ENCODE data around the gene ZDHHC24. TPM values are rescaled to one million over a fixed set of nuclear protein-coding genes. Genes with fewer than 3 reads are reported as not detected.

ZDHHC24 gene
- polyA plus RNA-seq, 1 donor from 2014 or later, result 15.9 TPM

GRCh38 chr11:66549696-66550095 lies 3.8 kb upstream of the ZDHHC24 start:
- no peak overlapping the region for H2AFZ ChIP-seq (ENCODE audit: low read depth, low read length)
- no peaks in the 10 kb centered on the region for H3F3A ChIP-seq (ENCODE audit: insufficient read depth, low read length, poor library complexity, severe bottlenecking)
- H3K27ac ChIP-seq (ENCODE audit: low read length), result no peak overlapping the region
- H3K9ac ChIP-seq (ENCODE audit: low read length), result no peak overlapping the region
- no peaks in the 10 kb centered on the region for H3K9me2 ChIP-seq (ENCODE audit: insufficient read depth, low read length)
- H3K9me3 ChIP-seq (ENCODE audit: low read length), result no peaks in the 10 kb centered on the region
- H3K27me3 ChIP-seq (ENCODE audit: insufficient read depth, low read depth, low read length), result no peaks in the 10 kb centered on the region
- no peak overlapping the region for H3K4me3 ChIP-seq (ENCODE audit: low read length)
- H3K36me3 ChIP-seq (ENCODE audit: insufficient read depth, low read length), result no peaks in the 10 kb centered on the region
- H3K79me2 ChIP-seq (replicated peaks; ENCODE audit: insufficient read depth, low read length), result no peaks in the 10 kb centered on the region
- H4K20me1 ChIP-seq (ENCODE audit: insufficient read depth), result no peaks in the 10 kb centered on the region
- TF ChIP-seq POLR2AphosphoS5 (IDR thresholded peaks at IDR 0.05), result no peak
- no peak for TF ChIP-seq CTCF (IDR thresholded peaks at IDR 0.05; ENCODE audit: poor library complexity, severe bottlenecking)
- no peak for TF ChIP-seq RAD21 (conservative IDR thresholded peaks at IDR 0.05)
- TF ChIP-seq REST (IDR thresholded peaks at IDR 0.05; ENCODE audit: borderline replicate concordance), result no peak
- H3K4me2 ChIP-seq (ENCODE audit: low read length), result no peak overlapping the region

GRCh38 chr11:66548774-66549630 lies 3.2 kb upstream of the ZDHHC24 start:
- H3K27ac ChIP-seq (ENCODE audit: low read length), result no peak overlapping the region
- H3K36me3 ChIP-seq (ENCODE audit: insufficient read depth, low read length), result no peaks in the 10 kb centered on the region
- no peaks in the 10 kb centered on the region for H4K20me1 ChIP-seq (ENCODE audit: insufficient read depth)
- H3K9me3 ChIP-seq (ENCODE audit: low read length), result no peaks in the 10 kb centered on the region
- H3K9ac ChIP-seq (ENCODE audit: low read length), result no peak overlapping the region
- H3K79me2 ChIP-seq (replicated peaks; ENCODE audit: insufficient read depth, low read length), result no peaks in the 10 kb centered on the region
- no peak overlapping the region for H2AFZ ChIP-seq (ENCODE audit: low read depth, low read length)
- no peaks in the 10 kb centered on the region for H3K9me2 ChIP-seq (ENCODE audit: insufficient read depth, low read length)
- H3F3A ChIP-seq (ENCODE audit: insufficient read depth, low read length, poor library complexity, severe bottlenecking), result no peaks in the 10 kb centered on the region
- no peak overlapping the region for H3K4me2 ChIP-seq (ENCODE audit: low read length)
- H3K27me3 ChIP-seq (ENCODE audit: insufficient read depth, low read depth, low read length), result no peaks in the 10 kb centered on the region
- no peak for TF ChIP-seq EZH2 (IDR thresholded peaks at IDR 0.05; ENCODE audit: borderline replicate concordance, insufficient read depth, low read length, poor library complexity, severe bottlenecking)
- TF ChIP-seq CTCF (IDR thresholded peaks at IDR 0.05; ENCODE audit: poor library complexity, severe bottlenecking), result no peak
- TF ChIP-seq TAF1 (IDR thresholded peaks at IDR 0.05; ENCODE audit: low read depth), result no peak
- TF ChIP-seq SMC3 (conservative IDR thresholded peaks at IDR 0.05; ENCODE audit: poor library complexity), result no peak
- TF ChIP-seq REST (IDR thresholded peaks at IDR 0.05; ENCODE audit: borderline replicate concordance), result no peak
- no peak for TF ChIP-seq RAD21 (conservative IDR thresholded peaks at IDR 0.05)
- no peak for TF ChIP-seq POLR2AphosphoS5 (IDR thresholded peaks at IDR 0.05)
- H3K4me3 ChIP-seq (ENCODE audit: low read length), result no peak overlapping the region
